ENCODE data around the gene CYP2R1.

The CYP2R1 gene

GRCh38 chr11:14892036-14892556, at the start of gene CYP2R1:
CYP2R1 (minus strand) TSS chr11:14892231; CDS start chr11:14892205, 26 bp downstream.
- DNase-seq = peak; percentile 97

- no peak for DNase-seq
Measured at GRCh38 chr11:14938936-14939335, 46.9 kb upstream of the CYP2R1 start.

GRCh38 chr11:14934641-14935351, 42.8 kb upstream of the CYP2R1 start:
- DNase-seq = no peak

GRCh38 chr11:14932447-14932846, 40.4 kb upstream of the CYP2R1 start:
- no peak for DNase-seq

GRCh38 chr11:14930369-14930768, 38.3 kb upstream of the CYP2R1 start:
- DNase-seq = no peak

GRCh38 chr11:14927146-14927545, 35.1 kb upstream of the CYP2R1 start:
- no peak for DNase-seq

GRCh38 chr11:14924318-14924717, 32.3 kb upstream of the CYP2R1 start:
- DNase-seq = no peak

GRCh38 chr11:14916403-14916802, 24.4 kb upstream of the CYP2R1 start:
- DNase-seq = no peak

GRCh38 chr11:14914536-14914935, 22.5 kb upstream of the CYP2R1 start:
- DNase-seq = no peak

- DNase-seq = no peak
Measured at GRCh38 chr11:14908214-14908880, 16.3 kb upstream of the CYP2R1 start.

GRCh38 chr11:14907411-14908213, 15.6 kb upstream of the CYP2R1 start:
- DNase-seq = peak; percentile 95

- peak; percentile 61 for DNase-seq
Measured at GRCh38 chr11:14906993-14907392, 15.0 kb upstream of the CYP2R1 start.

- DNase-seq = peak; percentile 59
Measured at GRCh38 chr11:14906578-14906977, 14.5 kb upstream of the CYP2R1 start.

- peak; percentile 89 for DNase-seq
Measured at GRCh38 chr11:14905104-14906033, 13.3 kb upstream of the CYP2R1 start.

- DNase-seq = peak; percentile 95
Measured at GRCh38 chr11:14904745-14905103, 12.7 kb upstream of the CYP2R1 start.

- DNase-seq = no peak
Measured at GRCh38 chr11:14902650-14903350, 10.8 kb upstream of the CYP2R1 start.

GRCh38 chr11:14898906-14899305, 6.9 kb upstream of the CYP2R1 start:
- DNase-seq = no peak

GRCh38 chr11:14898355-14898754, 6.3 kb upstream of the CYP2R1 start:
- no peak for DNase-seq

- no peak for DNase-seq
Measured at GRCh38 chr11:14894657-14895598, 2.9 kb upstream of the CYP2R1 start.

GRCh38 chr11:14892577-14892976, 546 bp upstream of the CYP2R1 start:
- no peak for DNase-seq

Data from activated effector memory CD4-positive, alpha-beta T cell treated with anti-CD3 and anti-CD28 coated beads, Interleukin-2, amount 50 U/mL, for 16 hours (primary cell).